Lower leg skin (tissue), 3 donors: Measurements from ENCODE around the gene SYT5.

ENCODE experiments used
- CTCF ChIP-seq, 3 donors: fragments of 450-650 bp; IDR thresholded peaks; one replicate each; pipeline ENCODE4 v1.5.1; 2016; ENCODE audit warnings: antibody characterized with exemption in 3 of 3, mild to moderate bottlenecking in 3 of 3, moderate library complexity in 2 of 3
- POLR2A ChIP-seq, 2 donors: fragments of 450-650 bp; IDR thresholded peaks; one replicate each; pipeline ENCODE4 v1.6.1; 2016 to 2017; ENCODE audit warnings: antibody characterized with exemption in 2 of 2, mild to moderate bottlenecking in 1 of 2, moderate library complexity in 1 of 2

- TF ChIP-seq CTCF (IDR thresholded peaks at IDR 0.05), result no peak
- TF ChIP-seq POLR2A (IDR thresholded peaks at IDR 0.05), result no peak
Observed at GRCh38 chr19:55209693-55210472, 29.8 kb upstream of the SYT5 start.
